ENCODE results near the gene CPZ. TPM values are rescaled to one million over a fixed set of nuclear protein-coding genes. Genes with fewer than 3 reads are reported as not detected.

CPZ gene
- total RNA-seq, 1 experiment from 2014 or later = 37.3 TPM

- Mint-ChIP-seq H3K27me3 (ENCODE audit: low read depth) (peaks cover 76% of the 10 kb centered on the region), H3K9me3 (peaks cover 2 to 6% of the 10 kb centered on the region in 2 experiments; a peak in 3 of 5 replicates), H3K4me1 (peaks cover 10 to 16% of the 10 kb centered on the region in 2 experiments), H3K27ac (no peak overlapping the region), H3K36me3 (ENCODE audit: insufficient read depth in 1 of 3, low read depth in 3 of 3) (no peaks in the 10 kb centered on the region), H3K4me3 (no peak overlapping the region)
- no peak overlapping the region for H2BK15ac ChIP-seq (ENCODE audit: low read depth, low read length)
- no peak overlapping the region for H3K18ac ChIP-seq (ENCODE audit: insufficient read length, low read depth, low read length)
- no peak overlapping the region for H2BK120ac ChIP-seq (ENCODE audit: low read depth, low read length, poor library complexity, severe bottlenecking)
- H2AK5ac ChIP-seq (ENCODE audit: insufficient read length, low read length) = no peak overlapping the region
- WGBS (ENCODE audit: extremely low coverage, insufficient read length, low lambda C conversion rate) = no CpG with 5 or more reads among the region's 8 CpGs
- H3T11ph ChIP-seq (ENCODE audit: low read length) = no peak overlapping the region
- H3K9me3 ChIP-seq (ENCODE audit: control insufficient read depth, low read depth, low read length) = no peaks in the 10 kb centered on the region
- no peak for DNase-seq
- no peak overlapping the region for H3K56ac ChIP-seq (ENCODE audit: insufficient read length, low read depth, low read length)
- no peak overlapping the region for H3K23ac ChIP-seq (ENCODE audit: insufficient read length, low read depth, low read length)
- H4K91ac ChIP-seq (ENCODE audit: insufficient read length, low read depth, low read length) = no peak overlapping the region
- peak; percentile 44 for TF ChIP-seq CTCF (conservative IDR thresholded peaks at IDR 0.05)
- H3K4me2 ChIP-seq (ENCODE audit: insufficient read depth, insufficient read length, low read length) = no peak overlapping the region
- no peaks in the 10 kb centered on the region for H4K20me1 ChIP-seq (ENCODE audit: control insufficient read depth, insufficient read depth, insufficient read length)
- H3K9ac ChIP-seq (ENCODE audit: extremely low read depth, insufficient read length, low read length) = no peak overlapping the region
- no peaks in the 10 kb centered on the region; the same call in 1 of the 2 replicates for H3K27me3 ChIP-seq (ENCODE audit: insufficient read depth, low read length)
- H2BK5ac ChIP-seq (ENCODE audit: insufficient read length, low read length) = no peak overlapping the region
- peaks cover 7% of the 10 kb centered on the region; the same call in 1 of the 2 replicates for H3K4me1 ChIP-seq (ENCODE audit: insufficient read depth, low read length)
- H2BK20ac ChIP-seq (ENCODE audit: low read depth, low read length, poor library complexity, severe bottlenecking) = no peak overlapping the region
- no peaks in the 10 kb centered on the region for H3K79me1 ChIP-seq (ENCODE audit: insufficient read depth, low read depth, low read length, poor library complexity, severe bottlenecking)
- no peak overlapping the region for H2AFZ ChIP-seq (ENCODE audit: low read length)
- no peak overlapping the region for H2BK12ac ChIP-seq (ENCODE audit: insufficient read length, low read depth, low read length)
- H3K79me2 ChIP-seq (ENCODE audit: insufficient read depth, low read length) = no peaks in the 10 kb centered on the region
- H4K8ac ChIP-seq (replicated peaks; ENCODE audit: insufficient read length, low read depth, low read length) = no peak overlapping the region
- H3K4ac ChIP-seq (ENCODE audit: low read depth, low read length) = no peak overlapping the region
- H3K23me2 ChIP-seq (ENCODE audit: insufficient read length, low read depth, low read length, poor library complexity, severe bottlenecking) = no peaks in the 10 kb centered on the region
- H3K27ac ChIP-seq (ENCODE audit: insufficient read length, low read depth, low read length) = no peak overlapping the region
- H3K14ac ChIP-seq (ENCODE audit: insufficient read depth, low read length) = no peak overlapping the region
- H4K5ac ChIP-seq (ENCODE audit: insufficient read length, low read depth, low read length) = no peak overlapping the region
Observed at GRCh38 chr4:8664976-8665375, 72.4 kb downstream of the CPZ start.
